GM12878 (cell line): ENCODE measurements around the gene DDX42. TPM values are rescaled to one million over a fixed set of nuclear protein-coding genes. Genes with fewer than 3 reads are reported as not detected.

ENCODE experiments used
- ATAC-seq: fragments of 200-7000 bp; cut with Tn5 transposase; 3 replicates; pipeline ENCODE4 v1.9.1; 2020; ENCODE audit warnings: mild to moderate bottlenecking, moderate library complexity
- BruUV-seq: library from RNA; stranded (reverse); fragments of 400-500 nt; replicated peaks from 2 replicates; lab custom pipeline; 2021; lab: Mats Ljungman, UMichigan
- CTCF ChIA-PET: fragments of 300-600 bp; sonication (Branson Sonifier 250); formaldehyde crosslinking; extraction: SDS; loops from one replicate; lab custom pipeline; 2021; ENCODE audit warnings: inconsistent platforms; lab: Yijun Ruan, JAX
- POLR2A ChIA-PET: fragments of 350-600 bp; formaldehyde crosslinking; extraction: SDS; loops from one replicate; lab custom pipeline; 2021; ENCODE audit warnings: inconsistent platforms; lab: Charles Lee
- RAD21 ChIA-PET: fragments of 300-600 bp; sonication (Branson Sonifier 250); formaldehyde crosslinking; loops from one replicate; lab custom pipeline; 2023; ENCODE audit warnings: antibody characterized with exemption; ENCODE audit not compliant: unreplicated experiment; lab: Charles Lee
- SMC1A ChIA-PET: fragments of 300-600 bp; sonication (Branson Sonifier 250); formaldehyde crosslinking; loops from one replicate; lab custom pipeline; 2023; ENCODE audit not compliant: unreplicated experiment, uncharacterized antibody; lab: Charles Lee
- DNase-seq: peaks from one replicate; pipeline ENCODE4 v3.0.0-alpha.2; 2011; ENCODE audit warnings: low read depth, low spot score
- FAIRE-seq: peaks from 3 replicates; lab custom pipeline; 2011; peaks lifted over from hg19 to GRCh38; lab: Jason Lieb, UNC
- H2AFZ ChIP-seq: 2 replicates; pipeline ENCODE4 v1.6.0; 2011; ENCODE audit warnings: low read depth, low read length, control low read depth; ENCODE audit not compliant: control insufficient read depth
- H3K27ac ChIP-seq: 2 replicates; pipeline ENCODE4 v1.5.1; 2011; ENCODE audit warnings: control low read depth; ENCODE audit not compliant: control insufficient read depth, insufficient read depth
- H3K27me3 ChIP-seq, 2 experiments: replicated peaks in 1 of 2; 2 replicates each; pipeline versions ENCODE4 v1.6.0 to v1.6.1; 2011; ENCODE audit warnings: low read length in 1 of 2; ENCODE audit not compliant: control insufficient read depth in 2 of 2, insufficient read depth in 2 of 2
- H3K36me3 ChIP-seq, 2 experiments: 2 replicates each; pipeline ENCODE4 v1.5.1; 2011; ENCODE audit warnings: low read length in 1 of 2; ENCODE audit not compliant: control insufficient read depth in 2 of 2, insufficient read depth in 2 of 2
- H3K4me1 ChIP-seq: 2 replicates; pipeline ENCODE4 v1.6.1; 2011; ENCODE audit warnings: mild to moderate bottlenecking, low read length, moderate library complexity, mixed read lengths; ENCODE audit not compliant: control insufficient read depth, insufficient read depth
- H3K4me2 ChIP-seq: 2 replicates; pipeline ENCODE4 v1.6.0; 2011; ENCODE audit warnings: control low read depth; ENCODE audit not compliant: control insufficient read depth, insufficient read depth
- H3K4me3 ChIP-seq: fragments of 200-600 bp; sonication (generic); 2 replicates; pipeline ENCODE4 v1.5.1; 2016
- H3K79me2 ChIP-seq: 2 replicates; pipeline ENCODE4 v1.6.0; 2011; ENCODE audit warnings: low read length; ENCODE audit not compliant: control insufficient read depth, insufficient read depth
- H3K9ac ChIP-seq: 2 replicates; pipeline ENCODE4 v1.8.0; 2011; ENCODE audit warnings: low read length, control low read depth, mixed read lengths; ENCODE audit not compliant: control insufficient read depth, insufficient read depth
- H3K9me3 ChIP-seq: replicated peaks from 3 replicates; pipeline ENCODE4 v1.5.1; 2011; ENCODE audit warnings: mild to moderate bottlenecking, low read length; ENCODE audit not compliant: control insufficient read depth, insufficient read depth
- H4K20me1 ChIP-seq: 2 replicates; pipeline ENCODE4 v1.6.0; 2011; ENCODE audit not compliant: control insufficient read depth, insufficient read depth
- BHLHE40 ChIP-seq, 2 experiments: fragments of 450-650 bp in 1 of 2; IDR thresholded peaks; 2 replicates each; pipeline ENCODE4 v1.6.1; 2011 to 2017; ENCODE audit warnings: low read depth in 2 of 2, borderline replicate concordance in 1 of 2, improper control_type of control experiment in 1 of 2, low read length in 1 of 2, mild to moderate bottlenecking in 1 of 2
- CHD4 ChIP-seq: fragments of 200-600 bp; sonication (generic); IDR thresholded peaks from 2 replicates; pipeline ENCODE4 v1.6.1; 2016; ENCODE audit warnings: mild to moderate bottlenecking
- GATAD2B ChIP-seq: fragments of 450-650 bp; conservative IDR thresholded peaks from 2 replicates; pipeline ENCODE4 v1.6.1; 2017; ENCODE audit warnings: low read depth, mild to moderate bottlenecking, moderate library complexity
- KLF5 ChIP-seq: fragments of 450-650 bp; IDR thresholded peaks from 2 replicates; pipeline ENCODE4 v1.6.1; 2014; ENCODE audit warnings: mild to moderate bottlenecking; ENCODE audit not compliant: partially characterized antibody
- LARP7 ChIP-seq: fragments of 450-650 bp; IDR thresholded peaks from 2 replicates; pipeline ENCODE4 v1.6.1; 2017; ENCODE audit warnings: mild to moderate bottlenecking
- MTA3 ChIP-seq: IDR thresholded peaks from 2 replicates; pipeline ENCODE4 v1.6.1; 2012; ENCODE audit warnings: low read length, inconsistent platforms, borderline replicate concordance
- NFYA ChIP-seq: IDR thresholded peaks from 2 replicates; pipeline ENCODE4 v1.6.1; 2011; ENCODE audit warnings: low read depth, mild to moderate bottlenecking, low read length, improper control_type of control experiment, borderline replicate concordance
- SIN3A ChIP-seq: IDR thresholded peaks from 2 replicates; pipeline ENCODE4 v1.6.1; 2012; ENCODE audit warnings: low read depth, low read length, improper control_type of control experiment
- SMARCA5 ChIP-seq: fragments of 450-650 bp; IDR thresholded peaks from 2 replicates; pipeline ENCODE4 v1.6.1; 2017; ENCODE audit warnings: mild to moderate bottlenecking
- TAF1 ChIP-seq: IDR thresholded peaks from 2 replicates; pipeline ENCODE4 v1.6.1; 2011; ENCODE audit warnings: mild to moderate bottlenecking, low read depth, low read length, borderline replicate concordance
- TCF7 ChIP-seq: IDR thresholded peaks from 2 replicates; pipeline ENCODE4 v1.6.1; 2014; ENCODE audit warnings: antibody characterized with exemption, borderline replicate concordance
- ZNF24 ChIP-seq: fragments of 450-650 bp; IDR thresholded peaks from 2 replicates; pipeline ENCODE4 v1.6.1; 2017; ENCODE audit warnings: antibody characterized with exemption, mild to moderate bottlenecking
- ZNF687 ChIP-seq: fragments of 450-650 bp; IDR thresholded peaks from 2 replicates; pipeline ENCODE4 v1.6.1; 2017; ENCODE audit warnings: mild to moderate bottlenecking, moderate library complexity
- WGBS: methylation state at CpG from one replicate; pipeline ENCODE4 v1.1.6; 2016; ENCODE audit warnings: low lambda C conversion rate; ENCODE audit not compliant: insufficient replicate concordance, insufficient coverage; ENCODE audit errors: missing lambda C conversion rate; 5-methylcytosine and 5-hydroxymethylcytosine counted together
- in situ Hi-C: fragments of 300-500 bp; cut with MboI; formaldehyde crosslinking; loops from 9 replicates; pipeline ENCODE4 v1.14.3; 2018; ENCODE audit warnings: mixed read lengths
- intact Hi-C: fragments of 100-400 bp; cut with micrococcal nuclease; formaldehyde crosslinking; loops from one replicate; pipeline ENCODE4 v1.14.2; 2022; ENCODE audit not compliant: unreplicated experiment
- polyA plus RNA-seq, 11 experiments: library from polyadenylated mRNA; depleted of rRNA in 4 of 11; unstranded in 6 of 11; stranded (reverse) in 5 of 11; fragments of >200 nt; fragmentation: Nextera tagmentation in 4 of 11; fragmentation: Illumina TruSeq in 1 of 11; extraction: Ambion mirVana in 4 of 11; extraction: Trizol in 1 of 11; gene quantifications; 1 replicate in 1 of 11; 2 replicates in 10 of 11; pipeline versions ENCODE4 v1.2.1 to v1.2.3, GENCODE V29; 2011 to 2016; ENCODE audit warnings: inconsistent platforms in 2 of 11, missing spikeins in 2 of 11, low read depth in 1 of 11
- total RNA-seq, 4 experiments: library from RNA; depleted of rRNA in 3 of 4; stranded (reverse); fragments of >200 nt in 3 of 4; fragmentation: Illumina TruSeq in 1 of 4; extraction: Trizol in 1 of 4; gene quantifications; 2 replicates each; pipeline versions ENCODE4 v1.2.1 to v1.2.3, GENCODE V29; 2013 to 2021

The DDX42 gene
- total and polyA plus RNA-seq, 10 of the 15 experiments (the other 5 are each of a cell fraction or from before 2014, with no cell fraction given): 14.6 to 147 (median 65.3) TPM

GRCh38 chr17:63785556-63785955, 11.6 kb downstream of the DDX42 start:
- TF ChIP-seq LARP7: no peak
- no peak for TF ChIP-seq MTA3
- TF ChIP-seq SIN3A: no peak
- no peak for TF ChIP-seq NFYA
- no peak for TF ChIP-seq CHD4
- no peak for TF ChIP-seq TCF7
- SMC1A ChIA-PET: interaction anchor here (1.4 to 3.2 kb wide), 2 partner anchors 19 to 90 kb away, joined by 3 to 8 read pairs; no protein-coding TSS in a partner anchor
- Histone ChIP-seq H2AFZ (no peak overlapping the region), H3K4me1 (peaks cover 8% of the 10 kb centered on the region; the same call in 1 of the 2 replicates), H4K20me1 (no peaks in the 10 kb centered on the region), H3K9me3 (no peaks in the 10 kb centered on the region), H3K9ac (no peak overlapping the region), H3K27ac (no peak overlapping the region), H3K4me3 (no peak overlapping the region), H3K27me3 (no peaks in the 10 kb centered on the region), H3K36me3 (peaks cover 3 to 10% of the 10 kb centered on the region in 2 experiments), H3K79me2 (peaks cover 48% of the 10 kb centered on the region), H3K4me2 (no peak overlapping the region)
- FAIRE-seq (no peak), ATAC-seq (no peak), DNase-seq (no peak)
- POLR2A ChIA-PET: interaction anchor here (1.0 to 5.6 kb wide), 3 partner anchors 11 to 54 kb away, joined by 3 to 49 read pairs (median 3); partner anchors contain the start of genes CCDC47 and DDX42
- in situ Hi-C loops (no loop called here), intact Hi-C loops (no loop called here)
- CTCF ChIA-PET: interaction anchor here (1.8 to 4.0 kb wide), 2 partner anchors 24 to 81 kb away, joined by 5 to 10 read pairs; no protein-coding TSS in a partner anchor
- BruUV-seq: no TSS peak
- WGBS: 100% methylated on average over 1 of the region's 1 CpG
- RAD21 ChIA-PET: no interaction called here

GRCh38 chr17:63786117-63786516, 12.1 kb downstream of the DDX42 start:
- Histone ChIP-seq H3K36me3 (peaks cover 4 to 10% of the 10 kb centered on the region in 2 experiments), H3K4me1 (peaks cover 8% of the 10 kb centered on the region; the same call in 1 of the 2 replicates), H3K4me2 (no peak overlapping the region), H4K20me1 (no peaks in the 10 kb centered on the region), H3K27me3 (no peaks in the 10 kb centered on the region), H3K27ac (no peak overlapping the region), H3K4me3 (no peak overlapping the region), H3K79me2 (peaks cover 43% of the 10 kb centered on the region), H3K9me3 (no peaks in the 10 kb centered on the region), H2AFZ (no peak overlapping the region), H3K9ac (no peak overlapping the region)
- in situ Hi-C loops: no loop called here
- DNase-seq (no peak), FAIRE-seq (no peak), ATAC-seq (no peak)
- BruUV-seq: no TSS peak
- ChIA-PET POLR2A (interaction anchor here (0.6 to 5.6 kb wide), 4 partner anchors 10 to 53 kb away, joined by 3 to 49 read pairs (median 4); partner anchors contain the start of genes CCDC47 and DDX42), SMC1A (interaction anchor here (1.0 to 1.4 kb wide), 3 partner anchors 19 to 91 kb away, joined by 3 read pairs; no protein-coding TSS in a partner anchor), CTCF (interaction anchor here (0.7 to 4.0 kb wide), 2 partner anchors 11 to 80 kb away, joined by 3 to 10 read pairs; no protein-coding TSS in a partner anchor), RAD21 (interaction anchor here (0.8 kb wide), 1 partner anchor 12 kb away, joined by 3 read pairs; no protein-coding TSS in a partner anchor)
- WGBS: 95% methylated on average over 1 of the region's 1 CpG
- intact Hi-C loops: no loop called here
- TF ChIP-seq ZNF24 (no peak), ZNF687 (no peak), KLF5 (no peak), GATAD2B (no peak), BHLHE40 (IDR thresholded peaks at IDR 0.05; ENCODE audit: borderline replicate concordance in 1 of 2, low read depth in 2 of 2, low read length in 1 of 2) (no peak), TCF7 (no peak), SMARCA5 (no peak), TAF1 (no peak)
